ENCODE data around the gene THEMIS.
"Not testable (repeated sequence)": the region's sequence is repeated elsewhere in the genome, so short reads cannot be mapped to it uniquely, and the experiment has no call there.

Gene THEMIS

DNA sequence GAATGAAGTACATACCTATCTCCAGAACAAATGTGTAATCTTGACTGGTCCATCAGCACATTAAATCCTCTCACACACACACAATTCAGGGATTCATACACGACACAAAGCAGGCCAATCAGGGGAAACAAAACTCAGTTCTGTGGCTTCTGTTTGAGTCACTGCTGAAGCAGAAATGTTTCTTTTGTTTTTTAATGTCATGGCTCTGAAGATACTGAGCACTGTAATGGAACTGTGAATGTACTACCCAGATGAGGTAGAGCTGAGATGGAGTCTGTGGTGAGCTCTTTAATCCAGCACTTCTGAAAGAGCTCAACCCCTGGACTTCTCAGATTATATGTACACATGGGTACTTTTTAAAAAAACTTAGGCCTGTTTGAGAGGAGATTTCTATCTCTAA lies 116.4 kb downstream of the THEMIS start:
- Histone ChIP-seq H3K9ac (ENCODE audit: low read length) (no peak overlapping the region), H3K27me3 (ENCODE audit: low read depth, low read length) (no peaks in the 10 kb centered on the region), H2AFZ (ENCODE audit: low read depth, low read length) (no peak overlapping the region), H3K79me2 (ENCODE audit: low read length) (no peaks in the 10 kb centered on the region), H3K4me2 (ENCODE audit: low read length) (no peak overlapping the region), H3K4me1 (ENCODE audit: low read length) (no peaks in the 10 kb centered on the region), H3K4me3 (ENCODE audit: low read length) (no peak overlapping the region), H3K9me3 (ENCODE audit: insufficient read depth, low read length) (no peaks in the 10 kb centered on the region), H4K20me1 (ENCODE audit: insufficient read depth, low read length) (no peaks in the 10 kb centered on the region), H3K36me3 (replicated peaks; ENCODE audit: low read depth, low read length) (no peaks in the 10 kb centered on the region), H3K27ac (ENCODE audit: low read length) (no peak overlapping the region)
- TF ChIP-seq EZH2phosphoT487 (IDR thresholded peaks at IDR 0.05; ENCODE audit: low read depth): no peak
- TF ChIP-seq, protein P1, sequence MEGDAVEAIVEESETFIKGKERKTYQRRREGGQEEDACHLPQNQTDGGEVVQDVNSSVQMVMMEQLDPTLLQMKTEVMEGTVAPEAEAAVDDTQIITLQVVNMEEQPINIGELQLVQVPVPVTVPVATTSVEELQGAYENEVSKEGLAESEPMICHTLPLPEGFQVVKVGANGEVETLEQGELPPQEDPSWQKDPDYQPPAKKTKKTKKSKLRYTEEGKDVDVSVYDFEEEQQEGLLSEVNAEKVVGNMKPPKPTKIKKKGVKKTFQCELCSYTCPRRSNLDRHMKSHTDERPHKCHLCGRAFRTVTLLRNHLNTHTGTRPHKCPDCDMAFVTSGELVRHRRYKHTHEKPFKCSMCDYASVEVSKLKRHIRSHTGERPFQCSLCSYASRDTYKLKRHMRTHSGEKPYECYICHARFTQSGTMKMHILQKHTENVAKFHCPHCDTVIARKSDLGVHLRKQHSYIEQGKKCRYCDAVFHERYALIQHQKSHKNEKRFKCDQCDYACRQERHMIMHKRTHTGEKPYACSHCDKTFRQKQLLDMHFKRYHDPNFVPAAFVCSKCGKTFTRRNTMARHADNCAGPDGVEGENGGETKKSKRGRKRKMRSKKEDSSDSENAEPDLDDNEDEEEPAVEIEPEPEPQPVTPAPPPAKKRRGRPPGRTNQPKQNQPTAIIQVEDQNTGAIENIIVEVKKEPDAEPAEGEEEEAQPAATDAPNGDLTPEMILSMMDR (IDR thresholded peaks at IDR 0.05; ENCODE audit: low read depth, low read length): no peak

DNA sequence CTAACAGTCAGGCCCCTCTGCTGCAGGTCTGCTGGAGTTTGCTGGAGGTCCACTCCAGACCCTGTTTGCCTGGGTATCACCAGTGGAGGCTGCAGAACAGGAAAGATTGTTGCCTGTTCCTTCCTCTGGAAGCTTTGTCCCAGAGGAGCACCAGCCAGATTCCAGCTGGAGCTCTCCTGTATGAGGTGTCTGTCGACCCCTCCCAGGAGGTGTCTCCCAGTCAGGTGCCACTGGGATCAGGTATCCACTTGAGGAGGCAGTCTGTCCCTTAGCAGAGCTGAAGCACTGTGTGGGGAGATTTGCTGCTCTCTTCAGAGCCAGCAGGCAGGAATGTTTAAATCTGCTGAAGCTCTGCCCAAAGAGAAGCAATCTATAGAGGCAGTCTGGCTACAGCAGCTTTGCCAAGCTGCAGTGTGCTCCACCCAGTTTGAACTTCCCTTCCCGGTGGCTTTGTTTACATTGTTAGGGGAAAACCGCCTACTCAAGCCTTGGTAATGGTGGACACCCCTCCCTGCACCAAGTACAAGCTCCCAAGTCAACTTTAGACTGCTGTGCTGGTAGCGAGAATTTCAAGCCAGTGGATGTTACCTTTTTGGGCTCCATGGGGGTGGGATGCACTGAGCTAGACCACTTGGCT lies 119.1 kb downstream of the THEMIS start:
- not testable (repeated sequence) for H3K4me2 ChIP-seq (ENCODE audit: low read length); H3K36me3 ChIP-seq (replicated peaks; ENCODE audit: low read depth, low read length); H4K20me1 ChIP-seq (ENCODE audit: insufficient read depth, low read length); H3K79me2 ChIP-seq (ENCODE audit: low read length); H3K9ac ChIP-seq (ENCODE audit: low read length); H3K9me3 ChIP-seq (ENCODE audit: insufficient read depth, low read length); H2AFZ ChIP-seq (ENCODE audit: low read depth, low read length); H3K27ac ChIP-seq (ENCODE audit: low read length); H3K4me3 ChIP-seq (ENCODE audit: low read length); H3K27me3 ChIP-seq (ENCODE audit: low read depth, low read length); H3K4me1 ChIP-seq (ENCODE audit: low read length)

DNA sequence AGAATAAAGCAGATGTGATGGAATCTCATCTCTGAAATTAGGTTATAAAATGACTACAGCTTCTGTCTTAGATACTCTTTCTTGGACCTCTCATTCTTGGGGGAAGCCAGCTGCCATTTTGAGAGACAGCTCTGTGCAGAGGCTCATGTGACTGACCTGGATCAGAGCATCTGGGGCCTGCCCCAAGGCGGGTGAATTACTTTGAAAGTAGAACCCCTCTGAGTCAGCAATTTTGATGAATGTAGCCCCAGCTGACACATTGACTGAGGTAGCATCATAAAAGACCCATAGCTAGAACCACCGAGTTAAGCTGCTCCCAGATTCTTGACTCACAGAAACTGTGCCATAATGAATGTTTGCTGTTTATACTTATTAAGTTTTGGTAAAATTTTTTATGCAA lies 124.5 kb downstream of the THEMIS start:
- H3K4me2 ChIP-seq (ENCODE audit: low read length): no peak overlapping the region
- H3K27me3 ChIP-seq (ENCODE audit: low read depth, low read length): no peaks in the 10 kb centered on the region
- H3K79me2 ChIP-seq (ENCODE audit: low read length): no peaks in the 10 kb centered on the region

DNA sequence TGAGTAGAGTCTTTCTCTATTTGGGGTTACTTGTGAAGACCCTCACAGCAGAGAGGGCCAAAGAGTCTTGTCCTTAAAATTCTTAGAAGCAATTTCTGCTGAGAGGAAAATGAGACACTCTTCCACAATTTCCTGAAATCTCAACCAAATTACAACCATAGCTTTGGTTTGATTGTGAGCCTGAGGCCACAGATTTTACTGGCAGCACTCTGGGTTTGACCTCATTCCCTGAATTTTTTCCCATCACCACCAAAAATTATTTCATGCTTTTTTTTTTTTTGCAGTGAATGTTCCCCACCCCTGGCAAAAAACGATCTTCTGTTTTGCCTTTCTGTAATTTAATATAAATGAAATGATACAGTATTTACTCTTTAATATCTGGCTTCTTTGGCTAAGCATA lies 125.5 kb downstream of the THEMIS start:
- Histone ChIP-seq H3K4me2 (ENCODE audit: low read length) (no peak overlapping the region), H3K36me3 (replicated peaks; ENCODE audit: low read depth, low read length) (no peaks in the 10 kb centered on the region), H3K27ac (ENCODE audit: low read length) (no peak overlapping the region), H3K4me3 (ENCODE audit: low read length) (no peak overlapping the region), H3K9me3 (ENCODE audit: insufficient read depth, low read length) (no peaks in the 10 kb centered on the region), H2AFZ (ENCODE audit: low read depth, low read length) (no peak overlapping the region), H3K9ac (ENCODE audit: low read length) (no peak overlapping the region), H3K79me2 (ENCODE audit: low read length) (no peaks in the 10 kb centered on the region), H3K27me3 (ENCODE audit: low read depth, low read length) (no peaks in the 10 kb centered on the region), H3K4me1 (ENCODE audit: low read length) (no peaks in the 10 kb centered on the region), H4K20me1 (ENCODE audit: insufficient read depth, low read length) (no peaks in the 10 kb centered on the region)
- TF ChIP-seq, protein P1 (IDR thresholded peaks at IDR 0.05; ENCODE audit: low read depth, low read length): no peak
- no peak for TF ChIP-seq EZH2phosphoT487 (IDR thresholded peaks at IDR 0.05; ENCODE audit: low read depth)

More for the DNA sequence above, 124.5 kb downstream of the THEMIS start:
- Histone ChIP-seq H3K9ac (ENCODE audit: low read length) (no peak overlapping the region), H4K20me1 (ENCODE audit: insufficient read depth, low read length) (no peaks in the 10 kb centered on the region), H3K9me3 (ENCODE audit: insufficient read depth, low read length) (no peaks in the 10 kb centered on the region), H3K36me3 (replicated peaks; ENCODE audit: low read depth, low read length) (no peaks in the 10 kb centered on the region), H2AFZ (ENCODE audit: low read depth, low read length) (no peak overlapping the region), H3K4me3 (ENCODE audit: low read length) (no peak overlapping the region), H3K4me1 (ENCODE audit: low read length) (no peaks in the 10 kb centered on the region), H3K27ac (ENCODE audit: low read length) (no peak overlapping the region)
- TF ChIP-seq EZH2phosphoT487 (IDR thresholded peaks at IDR 0.05; ENCODE audit: low read depth): no peak
- TF ChIP-seq, protein P1 (IDR thresholded peaks at IDR 0.05; ENCODE audit: low read depth, low read length): no peak
